ENCODE results near the gene TBC1D2. TPM values are rescaled to one million over a fixed set of nuclear protein-coding genes. Genes with fewer than 3 reads are reported as not detected.

The TBC1D2 gene
- total and polyA plus RNA-seq, 7 donors: 1.3 to 2.9 (median 2.1) TPM

DNA sequence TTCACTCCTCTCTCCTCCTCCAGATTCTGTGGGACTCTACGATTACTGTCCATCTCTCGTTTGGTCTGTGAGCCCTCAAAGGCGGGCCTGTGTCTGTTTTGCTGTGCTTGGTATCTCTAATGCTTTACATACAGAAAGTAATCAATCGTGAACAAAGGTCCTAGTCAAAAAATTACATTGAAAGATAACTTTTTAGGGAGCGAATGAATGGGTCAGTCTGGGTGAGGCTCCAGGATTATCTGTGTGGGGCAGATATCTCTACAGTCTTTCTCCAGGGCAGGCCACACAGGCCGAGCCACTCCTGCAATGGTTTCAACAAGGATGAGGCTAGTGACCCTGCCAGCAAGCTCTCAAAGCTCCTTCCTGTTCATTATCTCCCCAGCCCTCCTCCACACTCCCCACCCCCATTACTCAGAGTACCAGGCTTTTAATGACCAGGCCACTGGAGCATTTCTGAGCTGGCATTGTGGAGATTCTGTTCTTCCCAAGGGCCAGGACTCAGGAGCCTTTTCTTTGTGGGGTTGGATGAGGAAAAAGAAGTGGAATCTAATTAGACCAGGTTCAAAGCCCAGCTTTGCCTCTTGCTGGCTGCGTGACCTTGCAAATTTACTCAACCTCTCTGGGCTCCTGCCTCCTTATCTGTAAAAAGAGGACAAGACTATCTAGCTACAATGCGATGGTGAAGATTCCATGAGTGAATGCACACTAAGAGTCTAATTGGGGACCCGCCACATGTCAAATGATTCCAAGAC is 73.2 kb downstream of the TBC1D2 start:
- H3K4me1 ChIP-seq: no peaks in the 10 kb centered on the region
- no peak for ATAC-seq
- intact Hi-C loops (cut with DNase I): no loop called here
- WGBS, 3 donors: 86 to 88% (median 88%) methylated on average over 9 of the region's 9 CpGs
- no peaks in the 10 kb centered on the region for H3K9me3 ChIP-seq
- H3K4me3 ChIP-seq: no peak overlapping the region
- DNase-seq: peak in 1 of 2 donors; percentile 16
- TF ChIP-seq, protein P1, sequence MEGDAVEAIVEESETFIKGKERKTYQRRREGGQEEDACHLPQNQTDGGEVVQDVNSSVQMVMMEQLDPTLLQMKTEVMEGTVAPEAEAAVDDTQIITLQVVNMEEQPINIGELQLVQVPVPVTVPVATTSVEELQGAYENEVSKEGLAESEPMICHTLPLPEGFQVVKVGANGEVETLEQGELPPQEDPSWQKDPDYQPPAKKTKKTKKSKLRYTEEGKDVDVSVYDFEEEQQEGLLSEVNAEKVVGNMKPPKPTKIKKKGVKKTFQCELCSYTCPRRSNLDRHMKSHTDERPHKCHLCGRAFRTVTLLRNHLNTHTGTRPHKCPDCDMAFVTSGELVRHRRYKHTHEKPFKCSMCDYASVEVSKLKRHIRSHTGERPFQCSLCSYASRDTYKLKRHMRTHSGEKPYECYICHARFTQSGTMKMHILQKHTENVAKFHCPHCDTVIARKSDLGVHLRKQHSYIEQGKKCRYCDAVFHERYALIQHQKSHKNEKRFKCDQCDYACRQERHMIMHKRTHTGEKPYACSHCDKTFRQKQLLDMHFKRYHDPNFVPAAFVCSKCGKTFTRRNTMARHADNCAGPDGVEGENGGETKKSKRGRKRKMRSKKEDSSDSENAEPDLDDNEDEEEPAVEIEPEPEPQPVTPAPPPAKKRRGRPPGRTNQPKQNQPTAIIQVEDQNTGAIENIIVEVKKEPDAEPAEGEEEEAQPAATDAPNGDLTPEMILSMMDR (IDR thresholded peaks at IDR 0.05): no peak
- H3K36me3 ChIP-seq (ENCODE audit: insufficient read depth in 1 of 2, low read depth in 1 of 2): no peaks in the 10 kb centered on the region
- H3K27me3 ChIP-seq (ENCODE audit: insufficient read depth in 3 of 3, low read length in 2 of 3): no peaks in the 10 kb centered on the region
- H3K27ac ChIP-seq: no peak overlapping the region

DNA sequence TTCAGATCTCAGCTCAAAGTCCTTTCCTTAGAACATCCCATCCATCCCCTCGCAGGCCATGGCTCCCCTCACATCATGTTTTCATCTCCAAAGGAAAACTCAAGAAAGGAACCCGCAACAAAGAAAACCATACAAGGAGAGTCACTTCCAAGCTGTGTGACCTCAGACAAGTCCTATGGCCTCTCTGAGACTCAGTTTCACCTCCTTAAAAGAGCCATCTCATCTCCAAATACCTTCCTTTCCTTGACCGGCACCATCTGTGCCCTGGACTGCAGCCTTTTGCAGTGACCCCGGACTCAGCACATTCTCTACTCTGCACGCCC is 73.7 kb downstream of the TBC1D2 start:
- 87 to 88% (median 87%) methylated on average over 5 of the region's 5 CpGs for WGBS, 3 donors
- Histone ChIP-seq H3K4me1 (no peaks in the 10 kb centered on the region), H3K27me3 (ENCODE audit: insufficient read depth in 3 of 3, low read length in 2 of 3) (no peaks in the 10 kb centered on the region), H3K9me3 (no peaks in the 10 kb centered on the region), H3K36me3 (ENCODE audit: insufficient read depth in 1 of 2, low read depth in 1 of 2) (no peaks in the 10 kb centered on the region), H3K4me3 (no peak overlapping the region), H3K27ac (no peak overlapping the region)
- intact Hi-C loops (cut with DNase I): no loop called here
- DNase-seq: no peak
- TF ChIP-seq, protein P1 (IDR thresholded peaks at IDR 0.05): no peak
- ATAC-seq: no peak

DNA sequence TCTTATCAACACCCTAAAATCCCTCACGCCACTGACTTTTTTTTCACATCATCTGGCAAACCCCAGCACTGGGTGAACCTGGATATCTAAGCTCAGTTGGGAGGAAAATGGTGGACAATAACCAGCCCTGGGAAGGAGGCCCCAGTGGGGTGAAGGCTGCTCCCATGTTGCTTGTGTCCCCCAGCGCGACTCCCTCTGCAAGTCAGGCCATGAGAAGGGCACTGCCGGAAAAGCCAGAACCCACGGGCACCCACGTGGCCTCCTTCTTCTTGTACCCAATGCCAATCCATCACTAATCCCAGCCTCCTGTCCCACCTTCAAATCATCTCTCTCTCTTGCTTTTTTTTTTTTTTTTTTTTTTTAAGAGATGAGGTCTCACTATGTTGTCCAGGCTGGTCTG is 74.5 kb downstream of the TBC1D2 start:
- TF ChIP-seq, protein P1 (IDR thresholded peaks at IDR 0.05): no peak
- 90 to 91% (median 90%) methylated on average over 6 of the region's 6 CpGs for WGBS, 3 donors
- H3K27me3 ChIP-seq (ENCODE audit: insufficient read depth in 3 of 3, low read length in 2 of 3): no peaks in the 10 kb centered on the region
- no peaks in the 10 kb centered on the region for H3K36me3 ChIP-seq (ENCODE audit: insufficient read depth in 1 of 2, low read depth in 1 of 2)
- H3K9me3 ChIP-seq: no peaks in the 10 kb centered on the region
- no peak for ATAC-seq
- DNase-seq: peak in 1 of 2 donors; percentile 3
- H3K27ac ChIP-seq: no peak overlapping the region
- intact Hi-C loops (cut with DNase I): no loop called here
- H3K4me3 ChIP-seq: no peak overlapping the region
- H3K4me1 ChIP-seq: no peaks in the 10 kb centered on the region

DNA sequence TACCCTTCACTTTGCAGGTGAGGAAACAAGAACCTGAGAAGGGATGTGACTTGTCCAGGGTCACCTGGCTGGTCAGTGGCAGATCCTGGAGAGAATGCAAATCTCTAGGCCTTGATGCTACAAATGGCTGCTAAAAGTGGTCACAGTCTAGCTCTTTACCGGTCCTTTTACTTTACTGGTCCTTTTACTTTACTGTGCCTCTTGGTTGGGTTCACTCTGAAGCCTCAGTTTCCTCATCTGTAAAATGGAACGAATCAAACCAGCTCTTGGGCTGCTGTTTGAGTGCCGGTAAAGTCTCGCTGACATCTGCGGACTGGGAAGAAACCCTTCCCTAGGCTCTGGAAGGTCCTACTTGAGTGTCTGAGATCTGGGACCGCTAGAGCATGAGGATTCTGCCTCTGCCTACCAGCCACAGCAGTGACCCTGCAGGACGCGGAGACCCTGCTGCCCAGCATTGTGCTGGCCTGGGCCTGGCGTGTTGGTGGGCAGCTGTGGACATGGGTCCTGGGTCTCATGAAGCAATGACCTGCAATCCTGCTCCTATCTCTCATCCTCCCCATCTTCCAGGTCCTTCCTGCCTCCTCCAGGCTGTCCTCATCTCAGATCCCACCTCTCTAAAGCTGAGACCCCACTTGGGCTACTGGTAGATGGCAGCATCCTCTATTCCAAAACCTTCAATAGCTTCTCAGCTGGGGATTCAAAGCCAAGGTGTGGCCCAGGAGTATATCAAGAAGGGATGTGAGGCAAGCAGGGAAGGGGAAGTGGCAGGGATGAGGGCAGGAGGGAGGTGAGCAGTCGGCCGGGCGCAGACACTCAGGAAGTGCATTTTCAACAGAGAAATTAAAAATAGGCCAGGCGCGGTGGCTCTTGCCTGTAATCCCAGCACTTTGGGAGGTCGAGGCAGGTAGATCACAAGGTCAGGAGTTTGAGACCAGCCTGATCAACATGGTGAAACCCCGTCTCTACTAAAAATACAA is 76.3 kb downstream of the TBC1D2 start:
- intact Hi-C loops (cut with DNase I): no loop called here
- H3K27me3 ChIP-seq (ENCODE audit: insufficient read depth in 3 of 3, low read length in 2 of 3): peaks cover 0 to 4% (median 4%) of the 10 kb centered on the region in 3 donors
- no peak overlapping the region for H3K4me3 ChIP-seq
- no peak for DNase-seq
- TF ChIP-seq, protein P1 (IDR thresholded peaks at IDR 0.05): no peak
- no peak for ATAC-seq
- H3K9me3 ChIP-seq: no peaks in the 10 kb centered on the region
- no peak overlapping the region for H3K27ac ChIP-seq
- 81 to 86% (median 83%) methylated on average over 16 of the region's 16 CpGs for WGBS, 3 donors
- H3K4me1 ChIP-seq: no peaks in the 10 kb centered on the region
- no peaks in the 10 kb centered on the region for H3K36me3 ChIP-seq (ENCODE audit: insufficient read depth in 1 of 2, low read depth in 1 of 2)
